Activated CD8-positive, alpha-beta T cell treated with anti-CD3 and anti-CD28 coated beads, Interleukin-2, amount 10 ng/mL, durations not matched to agents 7 days and 5 days (primary cell): ENCODE results near the gene VSTM2B. TPM values are rescaled to one million over a fixed set of nuclear protein-coding genes. Genes with fewer than 3 reads are reported as not detected.

Experiments used
- ATAC-seq: fragments of 150-1000 bp; cut with Tn5 transposase; one replicate; pipeline ENCODE4 v1.10.0; 2021; ENCODE audit warnings: moderate library complexity
- CTCF ChIA-PET: fragments of 350-600 bp; sonication (Branson Sonifier 250); formaldehyde crosslinking; loops from one replicate; lab custom pipeline; 2021; ENCODE audit warnings: antibody characterized with exemption; lab: Charles Lee
- POLR2A ChIA-PET: fragments of 350-600 bp; sonication (Branson Sonifier 250); formaldehyde crosslinking; loops from one replicate; lab custom pipeline; 2021; ENCODE audit warnings: antibody characterized with exemption; lab: Charles Lee
- DNase-seq: peaks from one replicate; pipeline ENCODE4 v3.0.0-alpha.2; 2020
- H3K27ac Mint-ChIP-seq: one replicate; pipeline ENCODE4 v1.8.0; 2021; ENCODE audit warnings: mild to moderate bottlenecking, mixed read lengths
- H3K27me3 Mint-ChIP-seq: one replicate; pipeline ENCODE4 v1.8.0; 2021; ENCODE audit warnings: low read depth, mixed read lengths
- H3K36me3 Mint-ChIP-seq: one replicate; pipeline ENCODE4 v1.8.0; 2021; ENCODE audit warnings: low read depth, mixed read lengths
- H3K4me1 Mint-ChIP-seq: one replicate; pipeline ENCODE4 v1.8.0; 2021; ENCODE audit warnings: low read depth, mixed read lengths
- H3K4me3 Mint-ChIP-seq: one replicate; pipeline ENCODE4 v1.8.0; 2021; ENCODE audit warnings: mild to moderate bottlenecking, mixed read lengths
- H3K9me3 Mint-ChIP-seq: one replicate; pipeline ENCODE4 v1.8.0; 2022; ENCODE audit warnings: mixed read lengths; ENCODE audit not compliant: insufficient read depth
- total RNA-seq, 2 experiments: library from RNA; stranded (reverse); gene quantifications; one replicate each; pipeline ENCODE4 v1.2.3, GENCODE V29; 2021

The VSTM2B gene
- total RNA-seq, 2 experiments from 2014 or later = not detected

DNA sequence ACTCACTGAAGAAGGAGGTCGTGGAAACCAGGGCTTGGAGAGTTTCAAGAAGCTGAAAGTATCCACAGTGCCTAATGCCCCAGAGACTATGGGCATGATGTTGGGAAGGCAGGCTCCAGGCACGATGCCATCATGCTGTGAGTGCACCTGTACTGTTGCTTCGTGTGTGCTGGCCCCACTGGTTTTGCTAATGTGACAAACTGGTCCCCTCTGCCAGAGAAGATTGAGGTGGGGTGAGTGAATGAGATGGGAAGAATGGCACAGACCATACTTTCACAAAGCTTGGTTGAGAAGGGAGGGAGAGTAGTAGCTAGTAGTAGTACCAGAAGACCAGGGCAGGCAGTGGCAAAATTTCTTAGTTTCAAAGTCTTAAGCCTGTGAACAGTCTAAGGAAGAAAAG, 61.3 kb downstream of the VSTM2B start:
- CTCF ChIA-PET = interaction anchor here (1.0 to 1.5 kb wide), 6 partner anchors 13 to 129 kb away, joined by 3 to 8 read pairs (median 4); no protein-coding TSS in a partner anchor
- peak overlapping the region; percentile 47 for H3K27ac Mint-ChIP-seq
- H3K4me1 Mint-ChIP-seq = peaks cover 19% of the 10 kb centered on the region
- H3K4me3 Mint-ChIP-seq = no peak overlapping the region
- DNase-seq (no peak), ATAC-seq (no peak)
- peaks cover 31% of the 10 kb centered on the region for H3K27me3 Mint-ChIP-seq
- POLR2A ChIA-PET = interaction anchor here (3.1 kb wide), 1 partner anchor 19 kb away, joined by 26 read pairs; the partner anchor contains the start of gene POP4
- peaks cover 5% of the 10 kb centered on the region for H3K36me3 Mint-ChIP-seq
- H3K9me3 Mint-ChIP-seq = peaks cover 5% of the 10 kb centered on the region

DNA sequence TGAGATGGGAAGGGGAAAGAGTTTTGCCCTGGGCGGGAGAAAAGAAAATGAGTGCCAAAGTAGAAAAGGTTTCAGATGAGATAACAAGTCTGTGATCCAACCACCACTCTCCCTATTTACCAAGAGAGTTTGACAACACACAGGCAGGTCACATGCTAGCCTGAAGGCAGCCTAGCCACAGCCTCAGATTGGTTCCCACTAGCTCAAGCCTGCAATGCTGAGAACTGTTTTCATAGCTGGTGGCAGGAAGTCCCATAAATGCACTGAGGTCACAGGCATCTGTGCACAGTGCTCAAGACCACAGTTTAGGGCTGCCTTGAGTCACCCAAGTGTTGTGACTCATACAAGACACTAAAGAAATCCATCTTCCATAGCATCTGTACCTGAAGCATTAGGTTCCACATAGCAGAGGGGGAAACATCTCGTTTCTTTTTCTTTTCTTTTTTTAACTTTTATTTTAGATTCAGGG, 61.8 kb downstream of the VSTM2B start:
- Mint-ChIP-seq H3K4me3 (no peak overlapping the region), H3K27ac (peak overlapping the region; percentile 47), H3K27me3 (peaks cover 31% of the 10 kb centered on the region), H3K9me3 (peaks cover 5% of the 10 kb centered on the region), H3K4me1 (peaks cover 19% of the 10 kb centered on the region), H3K36me3 (peaks cover 5% of the 10 kb centered on the region)
- ChIA-PET CTCF (interaction anchor here (1.0 to 1.5 kb wide), 6 partner anchors 13 to 129 kb away, joined by 3 to 8 read pairs (median 4); no protein-coding TSS in a partner anchor), POLR2A (interaction anchor here (3.1 kb wide), 1 partner anchor 18 kb away, joined by 26 read pairs; the partner anchor contains the start of gene POP4)
- ATAC-seq (peak; percentile 99), DNase-seq (peak; percentile 83)

DNA sequence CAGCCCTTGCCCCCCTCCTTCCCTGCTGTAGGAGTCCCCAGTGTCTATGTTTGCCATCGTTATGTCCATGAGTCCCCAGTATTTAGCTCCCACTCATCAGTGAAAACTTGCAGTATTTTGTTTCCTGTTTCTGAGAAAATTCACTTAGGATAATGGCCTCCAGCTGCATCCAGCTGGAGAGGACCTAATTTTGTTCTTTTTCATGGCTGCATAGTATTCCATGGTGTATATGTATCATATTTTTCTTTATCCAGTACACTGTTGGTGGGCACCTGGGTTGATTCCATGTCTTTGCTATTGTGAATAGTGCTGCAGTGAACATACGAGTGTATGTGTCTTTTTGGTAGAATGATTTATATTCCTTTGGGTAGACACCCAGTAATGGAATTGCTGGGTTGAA, 62.3 kb downstream of the VSTM2B start:
- H3K27me3 Mint-ChIP-seq = peaks cover 31% of the 10 kb centered on the region
- DNase-seq = no peak
- peaks cover 5% of the 10 kb centered on the region for H3K9me3 Mint-ChIP-seq
- H3K27ac Mint-ChIP-seq = peak overlapping the region; percentile 41
- ATAC-seq = no peak
- H3K4me3 Mint-ChIP-seq = no peak overlapping the region
- H3K36me3 Mint-ChIP-seq = peaks cover 5% of the 10 kb centered on the region
- peaks cover 19% of the 10 kb centered on the region for H3K4me1 Mint-ChIP-seq
- ChIA-PET CTCF (interaction anchor here (1.0 to 1.5 kb wide), 5 partner anchors 12 to 81 kb away, joined by 3 to 8 read pairs (median 4); no protein-coding TSS in a partner anchor), POLR2A (interaction anchor here (3.1 kb wide), 1 partner anchor 18 kb away, joined by 26 read pairs; the partner anchor contains the start of gene POP4)

DNA sequence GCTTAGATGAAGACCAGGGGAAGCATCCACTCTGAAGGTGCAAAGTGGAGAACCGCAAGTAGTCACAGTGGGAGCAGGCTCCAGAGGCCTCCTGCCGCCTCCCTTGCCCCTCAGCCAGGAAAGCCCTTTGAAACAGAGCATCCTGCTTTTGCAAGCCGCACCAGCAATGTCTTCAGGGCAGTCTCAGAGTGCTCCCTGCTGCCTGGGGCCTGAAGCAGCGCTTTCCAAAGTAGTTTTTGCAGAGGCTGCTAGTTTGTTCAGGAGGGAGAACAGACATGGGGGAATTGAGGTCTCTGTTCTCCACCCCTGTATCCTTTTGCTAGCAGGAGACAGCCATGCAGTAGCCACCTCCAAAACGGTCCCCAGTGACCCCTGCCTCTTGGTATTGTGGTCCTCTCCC, 64.5 kb downstream of the VSTM2B start:
- DNase-seq = no peak
- Mint-ChIP-seq H3K27me3 (peaks cover 24% of the 10 kb centered on the region), H3K4me3 (no peak overlapping the region), H3K27ac (no peak overlapping the region), H3K9me3 (peaks cover 5% of the 10 kb centered on the region), H3K36me3 (peaks cover 5% of the 10 kb centered on the region), H3K4me1 (peaks cover 19% of the 10 kb centered on the region)
- POLR2A ChIA-PET = no interaction called here
- CTCF ChIA-PET = no interaction called here
- no peak for ATAC-seq

DNA sequence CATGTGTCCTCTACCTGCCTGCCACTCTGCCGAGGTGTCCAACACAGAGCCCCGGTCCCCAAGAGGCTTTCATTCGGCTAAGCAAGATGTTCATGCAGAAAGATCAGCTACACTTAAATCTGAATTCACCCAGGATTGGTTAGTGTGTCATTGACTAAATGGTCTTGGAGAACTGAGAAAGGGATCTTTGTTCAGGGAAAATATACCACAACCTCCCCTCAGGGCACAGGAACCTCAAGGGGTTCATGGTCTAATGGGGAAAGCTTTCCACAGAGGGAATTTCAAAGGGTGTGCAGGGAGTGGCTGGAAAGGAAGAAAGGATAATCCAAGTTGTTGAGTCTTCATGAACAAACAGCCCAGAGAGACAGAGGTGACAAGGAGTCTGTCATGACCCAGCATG, 65.9 kb downstream of the VSTM2B start:
- no peak overlapping the region for H3K27ac Mint-ChIP-seq
- ATAC-seq = no peak
- ChIA-PET POLR2A (no interaction called here), CTCF (interaction anchor here (0.6 kb wide), 1 partner anchor 31 kb away, joined by 3 read pairs; no protein-coding TSS in a partner anchor)
- peaks cover 18% of the 10 kb centered on the region for H3K4me1 Mint-ChIP-seq
- peaks cover 5% of the 10 kb centered on the region for H3K9me3 Mint-ChIP-seq
- peaks cover 13% of the 10 kb centered on the region for H3K27me3 Mint-ChIP-seq
- no peak for DNase-seq
- peaks cover 5% of the 10 kb centered on the region for H3K36me3 Mint-ChIP-seq
- H3K4me3 Mint-ChIP-seq = no peak overlapping the region

DNA sequence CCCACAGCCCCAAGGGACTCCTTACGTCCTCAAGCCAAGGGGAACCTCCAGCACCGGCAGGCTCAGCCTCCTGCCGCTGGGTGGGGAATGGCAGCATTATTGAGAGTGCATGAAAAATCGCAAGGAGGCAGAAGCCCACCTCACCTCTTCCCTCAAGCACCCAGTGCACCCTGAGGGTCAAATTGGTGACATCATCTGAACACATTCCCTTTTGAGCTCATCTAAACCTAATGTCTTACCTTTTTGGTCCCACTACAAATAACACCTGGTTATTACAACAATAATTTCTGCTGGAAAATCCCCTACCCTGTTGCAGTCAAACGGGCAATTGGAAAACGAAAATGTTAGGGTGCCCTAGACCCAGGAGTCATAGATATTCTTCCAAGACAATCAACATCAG, 68.1 kb downstream of the VSTM2B start:
- Mint-ChIP-seq H3K9me3 (peaks cover 5% of the 10 kb centered on the region), H3K27me3 (peaks cover 16% of the 10 kb centered on the region), H3K36me3 (peaks cover 5% of the 10 kb centered on the region), H3K27ac (no peak overlapping the region), H3K4me3 (no peak overlapping the region), H3K4me1 (no peaks in the 10 kb centered on the region)
- ChIA-PET CTCF (no interaction called here), POLR2A (interaction anchor here (1.4 kb wide), 1 partner anchor 12 kb away, joined by 4 read pairs; the partner anchor contains the start of gene POP4)
- DNase-seq = no peak
- ATAC-seq = no peak

DNA sequence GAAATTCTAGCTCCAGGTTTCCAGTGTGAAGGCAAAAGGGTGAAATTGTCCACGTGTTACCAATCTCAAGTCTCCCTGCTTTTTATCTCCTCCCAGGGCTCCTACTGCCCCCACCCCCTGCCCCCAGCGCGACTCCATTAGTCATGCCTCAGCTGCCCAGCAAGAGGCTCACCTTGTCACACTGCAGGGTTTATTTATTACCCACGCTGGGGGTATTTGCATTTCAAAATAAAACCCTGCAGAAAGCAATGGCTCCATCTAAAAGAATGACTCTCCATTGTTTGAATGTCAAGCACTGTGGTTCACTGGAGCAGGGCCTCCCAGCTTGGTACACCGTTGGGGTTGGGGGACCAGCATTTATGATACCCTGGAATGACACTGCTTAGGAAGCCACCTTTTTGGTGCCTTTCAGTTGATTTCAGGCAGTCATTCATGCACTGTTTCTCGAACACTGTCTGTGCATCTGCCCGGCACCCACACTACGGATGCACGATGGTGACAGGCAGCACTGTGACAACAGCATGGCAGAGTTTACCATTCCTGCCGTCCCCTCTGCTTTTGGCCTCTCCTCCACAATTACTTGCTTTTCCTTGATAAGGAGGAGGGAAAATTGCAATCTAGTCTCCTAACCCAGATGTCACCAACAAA, 70.4 kb downstream of the VSTM2B start:
- DNase-seq (no peak), ATAC-seq (no peak)
- Mint-ChIP-seq H3K27ac (no peak overlapping the region), H3K4me1 (no peaks in the 10 kb centered on the region), H3K9me3 (no peaks in the 10 kb centered on the region), H3K27me3 (peaks cover 13% of the 10 kb centered on the region), H3K36me3 (no peaks in the 10 kb centered on the region), H3K4me3 (no peak overlapping the region)
- ChIA-PET POLR2A (interaction anchor here (2.8 kb wide), 1 partner anchor 10 kb away, joined by 23 read pairs; the partner anchor contains the start of gene POP4), CTCF (interaction anchor here (1.2 to 1.6 kb wide), 2 partner anchors 14 to 99 kb away, joined by 3 read pairs; no protein-coding TSS in a partner anchor)

DNA sequence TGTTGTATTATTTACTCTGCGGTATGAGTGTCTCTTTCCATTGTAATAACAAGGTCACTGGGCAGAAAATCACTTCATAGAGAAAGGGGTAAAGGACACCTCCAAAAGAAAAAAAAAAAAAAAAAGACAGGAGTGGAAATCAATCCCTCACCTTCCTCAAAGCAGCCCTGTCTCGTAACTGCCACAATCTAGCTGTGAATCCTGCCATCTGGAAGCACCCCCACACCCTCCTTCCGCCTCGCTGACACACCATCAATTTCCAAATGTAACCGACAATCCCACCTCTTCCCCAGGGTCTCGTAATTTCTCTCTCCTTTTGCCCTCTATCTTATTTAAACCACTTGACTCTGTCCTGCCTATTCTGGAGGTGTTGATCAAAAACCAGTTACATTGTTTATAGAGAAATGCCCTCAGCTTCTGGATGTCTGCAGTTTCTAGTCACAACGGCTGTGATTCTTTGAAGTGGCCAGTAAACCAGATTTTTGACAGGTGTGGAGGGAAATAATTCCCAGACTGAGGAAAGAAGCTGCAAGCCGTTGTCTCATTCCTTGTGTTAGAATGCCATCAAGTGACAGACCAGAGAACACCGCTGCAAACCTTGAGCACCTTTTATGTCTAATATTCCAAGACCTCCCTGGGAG, 71.2 kb downstream of the VSTM2B start:
- H3K27ac Mint-ChIP-seq = no peak overlapping the region
- no peaks in the 10 kb centered on the region for H3K36me3 Mint-ChIP-seq
- no peaks in the 10 kb centered on the region for H3K9me3 Mint-ChIP-seq
- H3K4me1 Mint-ChIP-seq = no peaks in the 10 kb centered on the region
- no peak overlapping the region for H3K4me3 Mint-ChIP-seq
- peaks cover 7% of the 10 kb centered on the region for H3K27me3 Mint-ChIP-seq
- POLR2A ChIA-PET = interaction anchor here (2.8 kb wide), 1 partner anchor 9 kb away, joined by 23 read pairs; the partner anchor contains the start of gene POP4
- CTCF ChIA-PET = interaction anchor here (1.1 to 1.6 kb wide), 2 partner anchors 60 to 98 kb away, joined by 3 read pairs; no protein-coding TSS in a partner anchor
- DNase-seq = no peak
- no peak for ATAC-seq

DNA sequence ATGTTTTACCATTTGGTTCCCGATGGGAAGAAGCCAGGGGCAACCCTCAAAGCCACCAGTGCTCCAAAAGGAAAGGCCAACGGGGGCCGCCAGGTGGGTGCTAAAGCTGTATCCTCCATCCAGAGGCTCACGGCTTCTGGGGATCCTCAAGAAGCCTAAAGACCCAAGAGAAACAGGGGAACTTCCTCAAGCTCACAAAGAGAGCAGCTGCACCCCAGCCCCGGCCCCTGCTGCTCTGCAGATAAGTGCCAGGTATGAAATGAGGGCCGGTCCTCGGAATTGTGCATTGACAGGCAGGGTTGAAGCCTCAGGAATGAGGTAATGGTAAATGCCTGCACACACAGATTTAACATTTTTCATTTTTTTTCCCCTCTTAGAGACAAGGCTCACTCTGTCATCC, 72.2 kb downstream of the VSTM2B start:
- Mint-ChIP-seq H3K36me3 (no peaks in the 10 kb centered on the region), H3K4me3 (no peak overlapping the region), H3K4me1 (no peaks in the 10 kb centered on the region), H3K27ac (no peak overlapping the region), H3K27me3 (peaks cover 7% of the 10 kb centered on the region), H3K9me3 (no peaks in the 10 kb centered on the region)
- ATAC-seq = no peak
- POLR2A ChIA-PET = interaction anchor here (2.8 kb wide), 1 partner anchor 8 kb away, joined by 23 read pairs; the partner anchor contains the start of gene POP4
- no peak for DNase-seq
- CTCF ChIA-PET = interaction anchor here (1.6 to 1.8 kb wide), 2 partner anchors 12 to 70 kb away, joined by 3 to 4 read pairs; no protein-coding TSS in a partner anchor

DNA sequence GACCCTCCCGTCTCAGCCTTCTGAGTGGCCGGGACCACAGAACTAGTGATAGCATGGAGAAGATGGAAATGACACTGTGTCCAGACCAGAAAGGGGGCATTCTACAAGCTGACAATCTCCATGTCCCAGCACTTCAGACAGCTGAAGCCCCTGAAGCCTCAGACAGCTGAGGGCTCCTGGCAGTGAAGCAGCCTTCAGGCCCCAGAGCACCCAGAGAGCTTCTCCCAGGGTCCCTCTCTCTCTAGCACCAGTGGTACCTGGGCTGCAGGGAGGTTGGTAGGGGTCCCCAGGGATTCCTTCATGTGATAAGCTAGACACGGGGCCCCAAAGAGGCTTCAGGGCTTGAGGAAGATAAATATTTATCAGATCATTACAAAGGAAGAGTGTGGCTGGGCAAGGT, 72.7 kb downstream of the VSTM2B start:
- ATAC-seq (no peak), DNase-seq (no peak)
- Mint-ChIP-seq H3K4me3 (no peak overlapping the region), H3K9me3 (no peaks in the 10 kb centered on the region), H3K27ac (no peak overlapping the region), H3K27me3 (peaks cover 7% of the 10 kb centered on the region), H3K4me1 (no peaks in the 10 kb centered on the region), H3K36me3 (no peaks in the 10 kb centered on the region)
- ChIA-PET POLR2A (no interaction called here), CTCF (interaction anchor here (1.6 to 1.8 kb wide), 2 partner anchors 11 to 69 kb away, joined by 3 to 4 read pairs; no protein-coding TSS in a partner anchor)

DNA sequence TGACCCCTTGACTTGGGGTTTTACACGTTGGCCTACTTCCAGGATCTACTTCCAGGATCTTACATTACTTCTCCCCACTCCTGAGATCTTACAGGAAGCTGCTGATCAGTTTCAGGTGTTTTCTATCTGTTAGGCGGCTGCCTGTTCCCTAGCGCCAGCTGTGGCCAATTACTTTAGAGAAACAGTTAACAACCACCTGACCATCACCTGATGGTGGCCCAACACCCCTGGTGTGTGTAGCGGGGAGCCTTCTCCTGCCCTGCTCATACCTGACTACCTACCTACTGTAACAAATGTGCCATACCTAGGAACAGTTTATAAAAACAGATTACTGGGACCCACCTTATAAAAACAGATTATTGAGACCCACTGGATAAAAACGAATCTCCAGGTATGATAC, 77.5 kb downstream of the VSTM2B start:
- H3K27ac Mint-ChIP-seq = no peak overlapping the region
- ATAC-seq (no peak), DNase-seq (no peak)
- ChIA-PET CTCF (interaction anchor here (1.7 kb wide), 1 partner anchor 113 kb away, joined by 8 read pairs; no protein-coding TSS in a partner anchor), POLR2A (interaction anchor here (0.6 kb wide), 1 partner anchor 24 kb away, joined by 3 read pairs; no protein-coding TSS in a partner anchor)
- H3K9me3 Mint-ChIP-seq = no peaks in the 10 kb centered on the region
- no peaks in the 10 kb centered on the region for H3K27me3 Mint-ChIP-seq
- H3K36me3 Mint-ChIP-seq = no peaks in the 10 kb centered on the region
- H3K4me3 Mint-ChIP-seq = no peak overlapping the region
- H3K4me1 Mint-ChIP-seq = peaks cover 18% of the 10 kb centered on the region
